Measurements from ENCODE around the gene LHX8.
"Not testable (repeated sequence)": the region's sequence is repeated elsewhere in the genome, so short reads cannot be mapped to it uniquely, and the experiment has no call there.

Gene LHX8

GRCh38 chr1:75132812-75133619 is 1.2 kb upstream of the LHX8 start:
- no peak for DNase-seq (ENCODE audit: low read depth)

GRCh38 chr1:75134647-75135572 is 722 bp downstream of the LHX8 start:
- DNase-seq (ENCODE audit: low read depth) = no peak

GRCh38 chr1:75135573-75136194 is 1.5 kb downstream of the LHX8 start:
- no peak for DNase-seq (ENCODE audit: low read depth)

- DNase-seq (ENCODE audit: low read depth) = no peak
Observed at GRCh38 chr1:75136195-75136815, 2.1 kb downstream of the LHX8 start.

- no peak for DNase-seq (ENCODE audit: low read depth)
Observed at GRCh38 chr1:75136921-75137641, 2.9 kb downstream of the LHX8 start.

GRCh38 chr1:75152092-75152491 is 17.9 kb downstream of the LHX8 start:
- no peak for DNase-seq (ENCODE audit: low read depth)

- DNase-seq (ENCODE audit: low read depth) = no peak
Observed at GRCh38 chr1:75159154-75159553, 25.0 kb downstream of the LHX8 start.

- DNase-seq (ENCODE audit: low read depth) = no peak
Observed at GRCh38 chr1:75165264-75165663, 31.1 kb downstream of the LHX8 start.

- DNase-seq (ENCODE audit: low read depth) = no peak
Observed at GRCh38 chr1:75166821-75167220, 32.6 kb downstream of the LHX8 start.

GRCh38 chr1:75170011-75170410 is 35.8 kb downstream of the LHX8 start:
- DNase-seq (ENCODE audit: low read depth) = no peak

- DNase-seq (ENCODE audit: low read depth) = no peak
Observed at GRCh38 chr1:75170981-75171380, 36.8 kb downstream of the LHX8 start.

- no peak for DNase-seq (ENCODE audit: low read depth)
Observed at GRCh38 chr1:75171876-75172275, 37.7 kb downstream of the LHX8 start.

- no peak for DNase-seq (ENCODE audit: low read depth)
Observed at GRCh38 chr1:75172556-75172955, 38.4 kb downstream of the LHX8 start.

- DNase-seq (ENCODE audit: low read depth) = no peak
Observed at GRCh38 chr1:75174031-75174760, 40.0 kb downstream of the LHX8 start.

GRCh38 chr1:75181214-75181955 is 47.2 kb downstream of the LHX8 start:
- not testable (repeated sequence) for DNase-seq (ENCODE audit: low read depth)

GRCh38 chr1:75188892-75189291 is 54.7 kb downstream of the LHX8 start:
- DNase-seq (ENCODE audit: low read depth) = no peak

GRCh38 chr1:75198163-75198562 is 64.0 kb downstream of the LHX8 start:
- no peak for DNase-seq (ENCODE audit: low read depth)

GRCh38 chr1:75198761-75199160 is 64.6 kb downstream of the LHX8 start:
- DNase-seq (ENCODE audit: low read depth) = no peak

- no peak for DNase-seq (ENCODE audit: low read depth)
Observed at GRCh38 chr1:75202751-75203150, 68.6 kb downstream of the LHX8 start.
